ENCODE measurements around the gene CNIH4. TPM values are rescaled to one million over a fixed set of nuclear protein-coding genes. Genes with fewer than 3 reads are reported as not detected.

The CNIH4 gene
- polyA plus RNA-seq, 1 donor from 2014 or later = 53.2 TPM

Small RNA genes lying within 50 kb of the gene (small RNA-seq; reads per million reads assigned to genes)
- gene MIR4742 = 74.8 to 112 (median 93.0) reads per million in 3 experiments

Other genes starting within 250 kb of the CNIH4 start
- 19.2 and 20.3 TPM in 2 replicates for gene FBXO28, start 242.8 kb upstream of the CNIH4 start, polyA plus RNA-seq
- 40.6 and 53.7 TPM in 2 replicates for gene DEGS1, start 173.6 kb upstream of the CNIH4 start, polyA plus RNA-seq
- 77.3 and 84.2 TPM in 2 replicates for gene NVL, start 26.7 kb upstream of the CNIH4 start, polyA plus RNA-seq
- gene WDR26, start 77.9 kb downstream of the CNIH4 start, polyA plus RNA-seq = 81.7 and 89.6 TPM in 2 replicates